MM.1S (cell line): ENCODE measurements around the gene IFNA7.
"Not testable (repeated sequence)": the region's sequence is repeated elsewhere in the genome, so short reads cannot be mapped to it uniquely, and the experiment has no call there.

Experiments used
- DNase-seq: peaks from one replicate; pipeline ENCODE4 v3.0.0-alpha.2; 2015
- H2AFZ ChIP-seq: fragments of 300-600 bp; sonication (generic); 2 replicates; pipeline ENCODE4 v1.6.0; 2016; ENCODE audit warnings: antibody characterized with exemption, low read length
- H3F3A ChIP-seq: fragments of 300-600 bp; sonication (generic); 2 replicates; pipeline ENCODE4 v1.6.1; 2016; ENCODE audit warnings: mild to moderate bottlenecking, antibody characterized with exemption, low read length, moderate library complexity, mixed read lengths; ENCODE audit not compliant: insufficient read depth
- H3K27ac ChIP-seq: fragments of 300-600 bp; sonication (generic); 2 replicates; pipeline ENCODE4 v1.5.1; 2016; ENCODE audit warnings: mild to moderate bottlenecking, low read length
- H3K27me3 ChIP-seq: fragments of 300-600 bp; sonication (generic); replicated peaks from 2 replicates; pipeline ENCODE4 v1.6.0; 2016; ENCODE audit warnings: low read length; ENCODE audit not compliant: insufficient read depth
- H3K36me3 ChIP-seq: fragments of 300-600 bp; sonication (generic); replicated peaks from 2 replicates; pipeline ENCODE4 v1.6.1; 2016; ENCODE audit warnings: mild to moderate bottlenecking, low read length, mixed read lengths; ENCODE audit not compliant: insufficient read depth
- H3K4me1 ChIP-seq: fragments of 300-600 bp; sonication (generic); 2 replicates; pipeline ENCODE4 v1.6.1; 2016; ENCODE audit warnings: low read length, mixed read lengths
- H3K4me2 ChIP-seq: fragments of 300-600 bp; sonication (generic); 2 replicates; pipeline ENCODE4 v1.6.0; 2016; ENCODE audit warnings: low read depth, low read length
- H3K4me3 ChIP-seq: fragments of 300-600 bp; sonication (generic); 2 replicates; pipeline ENCODE4 v1.5.1; 2016; ENCODE audit warnings: low read length, mixed read lengths
- H3K79me2 ChIP-seq: fragments of 300-600 bp; sonication (generic); 2 replicates; pipeline ENCODE4 v1.6.1; 2016; ENCODE audit warnings: mixed run types, low read length, mixed read lengths
- H3K9ac ChIP-seq: fragments of 300-600 bp; sonication (generic); 2 replicates; pipeline ENCODE4 v1.6.1; 2016; ENCODE audit warnings: low read length, mixed read lengths
- H3K9me2 ChIP-seq: fragments of 300-600 bp; sonication (generic); replicated peaks from 2 replicates; pipeline ENCODE4 v1.6.1; 2016; ENCODE audit warnings: mild to moderate bottlenecking, low read length, mixed read lengths; ENCODE audit not compliant: insufficient read depth
- H3K9me3 ChIP-seq: fragments of 300-600 bp; sonication (generic); replicated peaks from 2 replicates; pipeline ENCODE4 v1.6.1; 2016; ENCODE audit warnings: mild to moderate bottlenecking, low read length, mixed read lengths; ENCODE audit not compliant: insufficient read depth
- H4K20me1 ChIP-seq: fragments of 300-600 bp; sonication (generic); 2 replicates; pipeline ENCODE4 v1.6.1; 2016; ENCODE audit warnings: mild to moderate bottlenecking, low read length, moderate library complexity, mixed read lengths; ENCODE audit not compliant: insufficient read depth
- EZH2 ChIP-seq: fragments of 300-600 bp; sonication (generic); optimal IDR thresholded peaks from 2 replicates; pipeline ENCODE3; 2017; ENCODE audit warnings: low read depth, mild to moderate bottlenecking, antibody characterized with exemption, low read length, mixed read lengths
- EZH2phosphoT487 ChIP-seq: fragments of 300-600 bp; sonication (generic); IDR thresholded peaks from 2 replicates; pipeline ENCODE4 v1.6.1; 2018; ENCODE audit warnings: antibody characterized with exemption, low read length
- TF ChIP-seq, protein P1 (sequence below): fragments of 300-600 bp; sonication (generic); IDR thresholded peaks from 2 replicates; pipeline ENCODE4 v1.5.1; 2016; ENCODE audit warnings: antibody characterized with exemption, low read length, mixed read lengths

Gene IFNA7

DNA sequence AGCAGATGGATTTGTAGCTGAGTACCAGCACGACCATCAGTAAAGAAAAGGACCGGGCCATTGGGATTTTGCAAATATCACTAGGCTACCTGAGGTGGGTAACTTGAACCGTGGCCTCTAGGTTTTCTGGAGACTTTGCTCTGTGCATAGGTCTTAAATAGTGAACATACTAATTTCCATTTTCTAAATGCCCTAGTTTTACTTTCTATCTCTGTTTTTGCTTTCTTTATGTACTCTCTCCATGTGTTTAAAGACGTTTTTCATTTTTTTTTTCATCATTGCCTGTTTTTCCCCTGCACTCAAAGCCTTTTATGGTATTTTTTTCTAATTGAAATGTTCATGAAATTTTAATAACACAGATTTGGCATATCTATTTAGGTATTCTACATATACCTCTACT lies at the start of gene IFNA7:
Gene IFNA7 (minus strand): TSS at position 101 of the 400 bp plus-strand sequence. CDS start 40 bp downstream, at position 61.
- H3K4me3 ChIP-seq, H3K4me2 ChIP-seq, DNase-seq, H3K9me2 ChIP-seq, H3K27me3 ChIP-seq, H3F3A ChIP-seq, H3K79me2 ChIP-seq, H3K4me1 ChIP-seq, H3K36me3 ChIP-seq, H2AFZ ChIP-seq, H4K20me1 ChIP-seq, H3K9me3 ChIP-seq, H3K9ac ChIP-seq, H3K27ac ChIP-seq: not testable (repeated sequence)

DNA sequence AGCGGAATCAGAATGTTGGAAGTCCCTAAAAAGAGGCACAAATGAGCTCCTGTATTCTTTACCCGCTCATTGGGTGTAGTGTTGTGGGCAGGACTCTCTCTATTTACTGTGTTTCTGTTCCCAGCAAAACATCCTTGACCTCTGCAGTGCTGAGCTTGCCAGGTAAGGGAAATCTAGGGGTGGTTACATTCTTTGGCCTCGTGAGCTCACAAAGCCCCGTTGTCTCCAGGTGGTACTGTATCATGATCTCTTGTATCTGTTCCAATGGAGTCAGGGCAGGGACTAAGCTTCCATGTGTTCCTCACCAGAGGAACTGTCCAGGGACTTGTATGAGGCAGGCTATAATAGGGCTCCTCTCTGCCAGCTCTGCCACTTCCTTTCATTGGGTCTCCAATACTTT lies 49.6 kb upstream of the IFNA7 start:
- Histone ChIP-seq H3K4me2 (no peak overlapping the region), H2AFZ (no peak overlapping the region), H3K4me3 (no peak overlapping the region)

DNA sequence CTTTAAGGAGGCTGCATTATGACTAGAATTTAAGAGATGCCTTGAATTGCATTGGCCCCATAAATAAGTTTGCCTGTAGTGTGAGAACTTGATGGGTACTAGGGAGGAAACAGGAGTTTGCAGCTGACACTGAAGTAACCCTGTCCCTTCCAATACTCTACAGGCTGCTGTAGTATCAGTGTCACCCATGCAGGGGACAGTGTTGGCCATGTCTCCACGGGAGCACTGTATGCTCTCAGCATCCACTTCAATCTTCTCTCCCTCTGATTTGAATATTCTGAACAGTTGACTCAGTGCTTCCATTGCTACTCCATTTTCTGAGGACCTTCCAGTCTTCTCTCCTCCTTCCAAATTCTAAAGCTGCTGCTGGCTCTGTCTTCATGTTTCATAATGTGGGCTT lies 49.2 kb upstream of the IFNA7 start:
- H2AFZ ChIP-seq, result no peak overlapping the region

More for the DNA sequence above, 49.6 kb upstream of the IFNA7 start:
- H3K27ac ChIP-seq, result no peak overlapping the region
- H3K9me2 ChIP-seq, result no peaks in the 10 kb centered on the region
- TF ChIP-seq EZH2phosphoT487, result no peak
- no peak for TF ChIP-seq EZH2
- TF ChIP-seq, protein P1, sequence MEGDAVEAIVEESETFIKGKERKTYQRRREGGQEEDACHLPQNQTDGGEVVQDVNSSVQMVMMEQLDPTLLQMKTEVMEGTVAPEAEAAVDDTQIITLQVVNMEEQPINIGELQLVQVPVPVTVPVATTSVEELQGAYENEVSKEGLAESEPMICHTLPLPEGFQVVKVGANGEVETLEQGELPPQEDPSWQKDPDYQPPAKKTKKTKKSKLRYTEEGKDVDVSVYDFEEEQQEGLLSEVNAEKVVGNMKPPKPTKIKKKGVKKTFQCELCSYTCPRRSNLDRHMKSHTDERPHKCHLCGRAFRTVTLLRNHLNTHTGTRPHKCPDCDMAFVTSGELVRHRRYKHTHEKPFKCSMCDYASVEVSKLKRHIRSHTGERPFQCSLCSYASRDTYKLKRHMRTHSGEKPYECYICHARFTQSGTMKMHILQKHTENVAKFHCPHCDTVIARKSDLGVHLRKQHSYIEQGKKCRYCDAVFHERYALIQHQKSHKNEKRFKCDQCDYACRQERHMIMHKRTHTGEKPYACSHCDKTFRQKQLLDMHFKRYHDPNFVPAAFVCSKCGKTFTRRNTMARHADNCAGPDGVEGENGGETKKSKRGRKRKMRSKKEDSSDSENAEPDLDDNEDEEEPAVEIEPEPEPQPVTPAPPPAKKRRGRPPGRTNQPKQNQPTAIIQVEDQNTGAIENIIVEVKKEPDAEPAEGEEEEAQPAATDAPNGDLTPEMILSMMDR, result no peak
- H3K36me3 ChIP-seq, result no peaks in the 10 kb centered on the region
- H3K27me3 ChIP-seq, result peaks cover 18% of the 10 kb centered on the region
- H3F3A ChIP-seq, result no peaks in the 10 kb centered on the region
- H3K9ac ChIP-seq, result no peak overlapping the region
- no peaks in the 10 kb centered on the region for H3K79me2 ChIP-seq
- H4K20me1 ChIP-seq, result no peaks in the 10 kb centered on the region
- H3K9me3 ChIP-seq, result no peaks in the 10 kb centered on the region
- H3K4me1 ChIP-seq, result no peaks in the 10 kb centered on the region
- no peak for DNase-seq

DNA sequence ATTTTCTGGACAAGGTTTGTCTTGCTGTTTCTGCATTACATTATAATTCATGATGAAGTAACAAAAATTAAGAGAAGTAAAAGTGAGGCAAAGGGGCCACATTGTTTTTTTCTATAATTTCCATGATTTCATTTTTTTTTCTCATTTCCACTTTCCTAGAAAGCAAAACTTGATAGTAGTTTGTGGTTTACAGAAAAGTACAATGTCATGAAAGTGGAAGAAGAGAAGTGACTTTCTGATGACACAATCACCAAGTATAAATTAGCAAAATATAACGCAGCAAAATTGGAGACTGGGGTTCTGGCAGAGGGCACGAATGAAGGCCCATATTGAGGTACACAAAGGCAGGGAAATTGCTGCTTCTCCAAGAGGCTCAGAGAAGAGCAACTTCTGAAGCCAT lies 42.8 kb upstream of the IFNA7 start:
- peak; percentile 7 for DNase-seq
- Histone ChIP-seq H3K4me1 (no peaks in the 10 kb centered on the region), H3K36me3 (no peaks in the 10 kb centered on the region), H3K4me2 (no peak overlapping the region), H2AFZ (no peak overlapping the region), H3K4me3 (no peak overlapping the region), H3K27me3 (peaks cover under 1% of the 10 kb centered on the region; the same call in 1 of the 2 replicates), H3K27ac (no peak overlapping the region), H3K9ac (no peak overlapping the region), H3K9me2 (no peaks in the 10 kb centered on the region), H3K79me2 (no peaks in the 10 kb centered on the region), H4K20me1 (no peaks in the 10 kb centered on the region), H3F3A (no peaks in the 10 kb centered on the region), H3K9me3 (no peaks in the 10 kb centered on the region)
- TF ChIP-seq EZH2phosphoT487 (no peak), EZH2 (no peak)
- TF ChIP-seq, protein P1, result no peak

More for the DNA sequence above, 49.2 kb upstream of the IFNA7 start:
- no peaks in the 10 kb centered on the region for H3K79me2 ChIP-seq
- H3K4me1 ChIP-seq, result no peaks in the 10 kb centered on the region
- no peaks in the 10 kb centered on the region for H4K20me1 ChIP-seq
- H3F3A ChIP-seq, result no peaks in the 10 kb centered on the region
- H3K27ac ChIP-seq, result no peak overlapping the region
- H3K27me3 ChIP-seq, result peaks cover 18% of the 10 kb centered on the region
- H3K4me2 ChIP-seq, result no peak overlapping the region
- TF ChIP-seq, protein P1, result no peak
- TF ChIP-seq EZH2 (no peak), EZH2phosphoT487 (no peak)
- DNase-seq, result no peak
- no peaks in the 10 kb centered on the region for H3K9me3 ChIP-seq
- H3K36me3 ChIP-seq, result no peaks in the 10 kb centered on the region
- H3K9ac ChIP-seq, result no peak overlapping the region
- H3K4me3 ChIP-seq, result no peak overlapping the region
- H3K9me2 ChIP-seq, result no peaks in the 10 kb centered on the region
